Lower leg skin (tissue), 3 donors: ENCODE measurements around the gene RAB3B.

Source experiments
- POLR2A ChIP-seq, 2 donors: fragments of 450-650 bp; IDR thresholded peaks; one replicate each; pipeline ENCODE4 v1.6.1; 2016 to 2017; ENCODE audit warnings: antibody characterized with exemption in 2 of 2, mild to moderate bottlenecking in 1 of 2, moderate library complexity in 1 of 2
- TF ChIP-seq, protein P1 (sequence below), 3 donors: fragments of 450-650 bp; IDR thresholded peaks; one replicate each; pipeline ENCODE4 v1.5.1; 2016; ENCODE audit warnings: antibody characterized with exemption in 3 of 3, mild to moderate bottlenecking in 3 of 3, moderate library complexity in 2 of 3

GRCh38 chr1:51863384-51863783 is 127.1 kb downstream of the RAB3B start:
- TF ChIP-seq, protein P1, sequence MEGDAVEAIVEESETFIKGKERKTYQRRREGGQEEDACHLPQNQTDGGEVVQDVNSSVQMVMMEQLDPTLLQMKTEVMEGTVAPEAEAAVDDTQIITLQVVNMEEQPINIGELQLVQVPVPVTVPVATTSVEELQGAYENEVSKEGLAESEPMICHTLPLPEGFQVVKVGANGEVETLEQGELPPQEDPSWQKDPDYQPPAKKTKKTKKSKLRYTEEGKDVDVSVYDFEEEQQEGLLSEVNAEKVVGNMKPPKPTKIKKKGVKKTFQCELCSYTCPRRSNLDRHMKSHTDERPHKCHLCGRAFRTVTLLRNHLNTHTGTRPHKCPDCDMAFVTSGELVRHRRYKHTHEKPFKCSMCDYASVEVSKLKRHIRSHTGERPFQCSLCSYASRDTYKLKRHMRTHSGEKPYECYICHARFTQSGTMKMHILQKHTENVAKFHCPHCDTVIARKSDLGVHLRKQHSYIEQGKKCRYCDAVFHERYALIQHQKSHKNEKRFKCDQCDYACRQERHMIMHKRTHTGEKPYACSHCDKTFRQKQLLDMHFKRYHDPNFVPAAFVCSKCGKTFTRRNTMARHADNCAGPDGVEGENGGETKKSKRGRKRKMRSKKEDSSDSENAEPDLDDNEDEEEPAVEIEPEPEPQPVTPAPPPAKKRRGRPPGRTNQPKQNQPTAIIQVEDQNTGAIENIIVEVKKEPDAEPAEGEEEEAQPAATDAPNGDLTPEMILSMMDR (IDR thresholded peaks at IDR 0.05): no peak
- no peak for TF ChIP-seq POLR2A (IDR thresholded peaks at IDR 0.05)
